IMR-90 (cell line): ENCODE results near the gene ZFYVE28. TPM values are rescaled to one million over a fixed set of nuclear protein-coding genes. Genes with fewer than 3 reads are reported as not detected.

Experiments
- ATAC-seq: fragments of 200-7000 bp; cut with Tn5 transposase; 2 replicates; pipeline ENCODE4 v1.9.1; 2020; ENCODE audit warnings: low read depth, mild to moderate bottlenecking, moderate library complexity
- BruUV-seq: library from RNA; stranded (reverse); fragments of 400-500 nt; replicated peaks from 2 replicates; lab custom pipeline; 2021; lab: Mats Ljungman, UMichigan
- CTCF ChIA-PET: fragments of 300-600 bp; formaldehyde crosslinking; extraction: SDS; loops from one replicate; lab custom pipeline; 2021; ENCODE audit warnings: antibody characterized with exemption; lab: Yijun Ruan, JAX
- POLR2A ChIA-PET: fragments of 300-600 bp; sonication (Branson Sonifier 250); formaldehyde crosslinking; loops from one replicate; lab custom pipeline; 2022; ENCODE audit warnings: antibody characterized with exemption; ENCODE audit not compliant: unreplicated experiment; lab: Charles Lee
- DNase-seq: peaks from one replicate; pipeline ENCODE4 v3.0.0; 2013
- H2AFZ ChIP-seq: replicated peaks from 2 replicates; pipeline ENCODE3; 2013; ENCODE audit warnings: low read length, mild to moderate bottlenecking; ENCODE audit not compliant: poor library complexity
- H2AK5ac ChIP-seq: 2 replicates; pipeline ENCODE4 v1.6.1; 2013; ENCODE audit warnings: low read depth, low read length, inconsistent platforms
- H2AK9ac ChIP-seq: replicated peaks from 2 replicates; pipeline ENCODE3; 2013; ENCODE audit warnings: mild to moderate bottlenecking, low read depth, low read length, moderate library complexity; ENCODE audit not compliant: poor library complexity
- H2BK120ac ChIP-seq: 2 replicates; pipeline ENCODE4 v1.6.1; 2013; ENCODE audit warnings: low read depth, low read length, inconsistent platforms
- H2BK15ac ChIP-seq: 3 replicates; pipeline ENCODE4 v1.6.1; 2013; ENCODE audit warnings: low read depth, low read length, inconsistent platforms
- H2BK20ac ChIP-seq: 2 replicates; pipeline ENCODE4 v1.6.1; 2013; ENCODE audit warnings: low read depth, mild to moderate bottlenecking, inconsistent platforms, low read length, moderate library complexity
- H2BK5ac ChIP-seq: 2 replicates; pipeline ENCODE4 v1.6.1; 2013; ENCODE audit warnings: mild to moderate bottlenecking, low read depth, low read length, inconsistent platforms; ENCODE audit not compliant: poor library complexity, severe bottlenecking
- H3K14ac ChIP-seq: replicated peaks from 2 replicates; pipeline ENCODE4 v1.6.1; 2013; ENCODE audit warnings: low read depth, low read length, inconsistent platforms
- H3K18ac ChIP-seq: 2 replicates; pipeline ENCODE4 v1.6.1; 2013; ENCODE audit warnings: low read depth, low read length, control low read depth
- H3K23ac ChIP-seq: 2 replicates; pipeline ENCODE4 v1.6.1; 2013; ENCODE audit warnings: low read depth, low read length, inconsistent platforms
- H3K27ac ChIP-seq: 2 replicates; pipeline ENCODE4 v1.5.1; 2013; ENCODE audit warnings: mild to moderate bottlenecking, control low read depth, low read length; ENCODE audit not compliant: insufficient read depth
- H3K27me3 ChIP-seq: 2 replicates; pipeline ENCODE4 v1.6.1; 2013; ENCODE audit warnings: low read length; ENCODE audit not compliant: control insufficient read depth, insufficient read depth
- H3K36me3 ChIP-seq: 2 replicates; pipeline ENCODE4 v1.6.1; 2013; ENCODE audit warnings: low read length, mixed read lengths; ENCODE audit not compliant: control insufficient read depth, insufficient read depth
- H3K4ac ChIP-seq: 2 replicates; pipeline ENCODE4 v1.6.1; 2013; ENCODE audit warnings: low read depth, low read length, inconsistent platforms
- H3K4me1 ChIP-seq: 2 replicates; pipeline ENCODE4 v1.6.1; 2013; ENCODE audit warnings: low read length, mixed read lengths; ENCODE audit not compliant: control insufficient read depth, insufficient read depth
- H3K4me2 ChIP-seq: 2 replicates; pipeline ENCODE4 v1.6.1; 2013; ENCODE audit warnings: low read depth, mild to moderate bottlenecking, control low read depth, low read length, moderate library complexity
- H3K4me3 ChIP-seq: 2 replicates; pipeline ENCODE4 v1.5.1; 2013; ENCODE audit warnings: low read depth, mild to moderate bottlenecking, control low read depth, low read length, moderate library complexity; ENCODE audit not compliant: insufficient read depth
- H3K56ac ChIP-seq: 2 replicates; pipeline ENCODE4 v1.6.1; 2013; ENCODE audit warnings: low read length, inconsistent platforms; ENCODE audit not compliant: insufficient read depth; ENCODE audit errors: extremely low read depth
- H3K79me1 ChIP-seq, 2 experiments: 2 replicates each; pipeline ENCODE4 v1.6.1; 2013; ENCODE audit warnings: low read length in 2 of 2, inconsistent platforms in 1 of 2, low read depth in 1 of 2
- H3K9ac ChIP-seq: 2 replicates; pipeline ENCODE4 v1.6.1; 2013; ENCODE audit warnings: low read depth, low read length, control low read depth
- H3K9me1 ChIP-seq: 2 replicates; pipeline ENCODE4 v1.6.1; 2013; ENCODE audit warnings: low read length, inconsistent platforms; ENCODE audit not compliant: insufficient read depth
- H3K9me3 ChIP-seq: 2 replicates; pipeline ENCODE4 v1.6.1; 2013; ENCODE audit warnings: low read length; ENCODE audit not compliant: control insufficient read depth, insufficient read depth
- H4K20me1 ChIP-seq: 2 replicates; pipeline ENCODE4 v1.6.1; 2013; ENCODE audit warnings: low read length, inconsistent platforms; ENCODE audit not compliant: insufficient read depth
- H4K5ac ChIP-seq: 2 replicates; pipeline ENCODE4 v1.6.1; 2013; ENCODE audit warnings: mild to moderate bottlenecking, low read depth, low read length, control low read depth
- H4K8ac ChIP-seq, 2 experiments: 2 replicates each; pipeline ENCODE4 v1.6.1; 2013; ENCODE audit warnings: low read depth in 2 of 2, low read length in 2 of 2, control low read depth in 1 of 2, inconsistent platforms in 1 of 2
- H4K91ac ChIP-seq: 2 replicates; pipeline ENCODE4 v1.6.1; 2013; ENCODE audit warnings: low read depth, low read length, inconsistent platforms; ENCODE audit not compliant: insufficient read depth
- BHLHE40 ChIP-seq: fragments of 150-350 bp; IDR thresholded peaks from 2 replicates; pipeline ENCODE4 v1.6.1; 2016; ENCODE audit warnings: mild to moderate bottlenecking, low read depth, low read length
- CHD1 ChIP-seq: IDR thresholded peaks from 2 replicates; pipeline ENCODE4 v1.6.1; 2012; ENCODE audit warnings: low read depth, low read length, improper control_type of control experiment
- CTCF ChIP-seq: conservative IDR thresholded peaks from 2 replicates; pipeline ENCODE4 v1.5.1; 2012; ENCODE audit warnings: mild to moderate bottlenecking, low read depth, low read length, improper control_type of control experiment
- ELK1 ChIP-seq: fragments of 150-350 bp; IDR thresholded peaks from 2 replicates; pipeline ENCODE4 v1.6.1; 2016; ENCODE audit warnings: low read depth, mild to moderate bottlenecking, low read length, moderate library complexity, borderline replicate concordance
- MAFK ChIP-seq: IDR thresholded peaks from 2 replicates; pipeline ENCODE4 v1.6.1; 2012; ENCODE audit warnings: low read depth, low read length, improper control_type of control experiment
- MAZ ChIP-seq: IDR thresholded peaks from 2 replicates; pipeline ENCODE4 v1.6.1; 2012; ENCODE audit warnings: low read depth, mild to moderate bottlenecking, low read length, improper control_type of control experiment, moderate library complexity, borderline replicate concordance
- MXI1 ChIP-seq: IDR thresholded peaks from 2 replicates; pipeline ENCODE4 v1.6.1; 2012; ENCODE audit warnings: low read depth, mild to moderate bottlenecking, low read length, moderate library complexity, borderline replicate concordance
- NFE2L2 ChIP-seq: fragments of 150-350 bp; IDR thresholded peaks from 2 replicates; pipeline ENCODE4 v1.6.1; 2016; ENCODE audit warnings: low read depth, mild to moderate bottlenecking, low read length
- RAD21 ChIP-seq: IDR thresholded peaks from 2 replicates; pipeline ENCODE4 v1.6.1; 2012; ENCODE audit warnings: low read length, improper control_type of control experiment
- RFX5 ChIP-seq: IDR thresholded peaks from 2 replicates; pipeline ENCODE4 v1.8.0; 2012; ENCODE audit warnings: low read depth, mild to moderate bottlenecking, low read length, moderate library complexity
- USF2 ChIP-seq: fragments of 150-350 bp; IDR thresholded peaks from 2 replicates; pipeline ENCODE4 v1.6.1; 2017; ENCODE audit warnings: mild to moderate bottlenecking, antibody characterized with exemption, low read length, low read depth
- WGBS, 2 experiments: methylation state at CpG; one replicate each; pipeline versions ENCODE4 v1.1.5 to v1.1.7; 2013; ENCODE audit warnings: missing lambda C conversion rate in 2 of 2; ENCODE audit not compliant: insufficient read length in 1 of 2; ENCODE audit errors: extremely low coverage in 2 of 2; 5-methylcytosine and 5-hydroxymethylcytosine counted together
- dilution Hi-C: fragments of 300-500 bp; cut with HindIII; formaldehyde crosslinking; loops from one replicate; pipeline ENCODE4 v1.14.3; 2018; ENCODE audit warnings: low sequenced_read_pairs; ENCODE audit not compliant: unreplicated experiment
- in situ Hi-C: fragments of 300-500 bp; cut with MboI; formaldehyde crosslinking; loops from 3 replicates; pipeline ENCODE4 v1.14.3; 2019; ENCODE audit warnings: low sequenced_read_pairs, inconsistent platforms, mixed read lengths
- intact Hi-C: fragments of 100-400 bp; cut with micrococcal nuclease; formaldehyde crosslinking; loops from 2 replicates; pipeline ENCODE4 v1.10.0; 2022
- polyA plus RNA-seq, 3 experiments: library from polyadenylated mRNA; depleted of rRNA; stranded (reverse); fragments of >200 nt; gene quantifications; 2 replicates each; pipeline ENCODE4 v1.2.3, GENCODE V29; 2012; ENCODE audit warnings: low replicate concordance in 1 of 3
- total RNA-seq: library from RNA; depleted of rRNA; stranded (reverse); fragments of >200 nt; gene quantifications from 2 replicates; pipeline ENCODE4 v1.2.3, GENCODE V29; 2012

The ZFYVE28 gene
- total and polyA plus RNA-seq, 2 of the 4 experiments (the other 2 are of a cell fraction): 0.36 to 1.2 TPM

GRCh38 chr4:2399631-2400190, 18.7 kb downstream of the ZFYVE28 start (continued):
- no peak for TF ChIP-seq USF2
- no peak for TF ChIP-seq MAFK
- TF ChIP-seq RFX5: no peak
- TF ChIP-seq CHD1: no peak
- no peak for TF ChIP-seq MAZ
- no peak for TF ChIP-seq MXI1

- ChIA-PET CTCF (no interaction called here), POLR2A (no interaction called here)
- H3K4ac ChIP-seq: no peak overlapping the region
- no peak overlapping the region for H3K56ac ChIP-seq
- 74% methylated on average over 4 of the region's 10 CpGs; no CpG with 5 or more reads in 1 of the 2 experiments for WGBS, 2 experiments
- no peak for ATAC-seq
- no peak overlapping the region for H4K8ac ChIP-seq
- H3K4me1 ChIP-seq: peaks cover 4% of the 10 kb centered on the region; the same call in 1 of the 2 replicates
- no peak overlapping the region for H3K9ac ChIP-seq
- H2AK9ac ChIP-seq: no peak overlapping the region
- H3K4me2 ChIP-seq: no peak overlapping the region
- H2BK20ac ChIP-seq: no peak overlapping the region
- H3K36me3 ChIP-seq: no peaks in the 10 kb centered on the region
- H3K4me3 ChIP-seq: no peak overlapping the region
- H2AK5ac ChIP-seq: no peak overlapping the region
- no peak for DNase-seq
- peaks cover 15% of the 10 kb centered on the region for H3K27me3 ChIP-seq
- H3K14ac ChIP-seq: no peak overlapping the region
- H3K18ac ChIP-seq: no peak overlapping the region
- intact Hi-C loops (no loop called here), dilution Hi-C loops (no loop called here), in situ Hi-C loops (no loop called here)
- no peak overlapping the region for H3K27ac ChIP-seq
- no peak overlapping the region for H2BK120ac ChIP-seq
- H4K5ac ChIP-seq: no peak overlapping the region
- H4K20me1 ChIP-seq: no peaks in the 10 kb centered on the region; the same call in 1 of the 2 replicates
- H3K9me3 ChIP-seq: no peaks in the 10 kb centered on the region
- no peak overlapping the region for H3K23ac ChIP-seq
- H4K91ac ChIP-seq: no peak overlapping the region
- no peak overlapping the region for H2BK5ac ChIP-seq
- BruUV-seq: no TSS peak
- H2AFZ ChIP-seq: no peak overlapping the region
- H3K79me1 ChIP-seq: no peaks in the 10 kb centered on the region
- no peak overlapping the region for H2BK15ac ChIP-seq
- H3K9me1 ChIP-seq: no peaks in the 10 kb centered on the region
- TF ChIP-seq NFE2L2 (no peak), USF2 (no peak), MAZ (no peak), CTCF (no peak), RAD21 (no peak), BHLHE40 (no peak), CHD1 (no peak), ELK1 (no peak), RFX5 (no peak)
Measured at GRCh38 chr4:2399216-2399615, 19.2 kb downstream of the ZFYVE28 start.
